HEK293T (cell line): Measurements from ENCODE around the gene FKBP15.

Source experiments
- CTCF ChIA-PET: fragments of 350-600 bp; formaldehyde crosslinking; extraction: SDS; loops from one replicate; lab custom pipeline; 2021; ENCODE audit warnings: antibody characterized with exemption, inconsistent platforms; lab: Yijun Ruan, JAX
- POLR2A ChIA-PET: fragments of 350-600 bp; formaldehyde crosslinking; extraction: SDS; loops from one replicate; lab custom pipeline; 2020; ENCODE audit warnings: antibody characterized with exemption, inconsistent platforms; lab: Yijun Ruan, JAX
- DNase-seq: peaks from one replicate; pipeline ENCODE4 v3.0.0; 2012; ENCODE audit warnings: mixed read lengths; ENCODE audit errors: extremely low spot score
- ARNT ChIP-seq: fragments of 450-650 bp; IDR thresholded peaks from 2 replicates; pipeline ENCODE4 v1.6.1; 2017; ENCODE audit warnings: mild to moderate bottlenecking
- BHLHE40 ChIP-seq: fragments of 450-650 bp; IDR thresholded peaks from 2 replicates; pipeline ENCODE4 v1.6.1; 2016; ENCODE audit warnings: mild to moderate bottlenecking, moderate library complexity, borderline replicate concordance
- CTBP1 ChIP-seq: fragments of 450-650 bp; IDR thresholded peaks from 2 replicates; pipeline ENCODE4 v1.6.1; 2016; ENCODE audit warnings: borderline replicate concordance
- ELF4 ChIP-seq: fragments of 450-650 bp; IDR thresholded peaks from 2 replicates; pipeline ENCODE4 v1.6.1; 2017; ENCODE audit warnings: antibody characterized with exemption
- FOXA1 ChIP-seq: fragments of 450-650 bp; IDR thresholded peaks from 2 replicates; pipeline ENCODE4 v1.6.1; 2016; ENCODE audit warnings: mild to moderate bottlenecking
- FOXK2 ChIP-seq: fragments of 450-650 bp; IDR thresholded peaks from 2 replicates; pipeline ENCODE4 v1.6.1; 2016; ENCODE audit warnings: mild to moderate bottlenecking
- FOXM1 ChIP-seq: fragments of 450-650 bp; IDR thresholded peaks from 2 replicates; pipeline ENCODE4 v1.6.1; 2017; ENCODE audit warnings: mild to moderate bottlenecking, borderline replicate concordance
- HDGF ChIP-seq: fragments of 450-650 bp; IDR thresholded peaks from 2 replicates; pipeline ENCODE4 v1.6.1; 2017; ENCODE audit warnings: antibody characterized with exemption, borderline replicate concordance
- L3MBTL2 ChIP-seq: fragments of 450-650 bp; conservative IDR thresholded peaks from 2 replicates; pipeline ENCODE4 v1.6.1; 2016; ENCODE audit warnings: mild to moderate bottlenecking
- LEF1 ChIP-seq: fragments of 450-650 bp; IDR thresholded peaks from 2 replicates; pipeline ENCODE4 v1.6.1; 2017; ENCODE audit warnings: mild to moderate bottlenecking, borderline replicate concordance
- NFRKB ChIP-seq: fragments of 450-650 bp; IDR thresholded peaks from 2 replicates; pipeline ENCODE4 v1.6.1; 2016; ENCODE audit warnings: mild to moderate bottlenecking, moderate library complexity
- SP1 ChIP-seq: fragments of 450-650 bp; IDR thresholded peaks from 2 replicates; pipeline ENCODE4 v1.6.1; 2017
- SUZ12 ChIP-seq: fragments of 450-650 bp; IDR thresholded peaks from 2 replicates; pipeline ENCODE4 v1.6.1; 2016; ENCODE audit warnings: mild to moderate bottlenecking
- TARDBP ChIP-seq: fragments of 450-650 bp; IDR thresholded peaks from 2 replicates; pipeline ENCODE4 v1.6.1; 2016
- ZNF384 ChIP-seq: fragments of 450-650 bp; IDR thresholded peaks from 2 replicates; pipeline ENCODE4 v1.6.1; 2016
- TF ChIP-seq, protein P1 (sequence below): fragments of 450-650 bp; IDR thresholded peaks from 2 replicates; pipeline ENCODE4 v1.6.1; 2016

The FKBP15 gene

GRCh38 chr9:113219186-113219936 lies 1.7 kb downstream of the FKBP15 start:
- CTCF ChIA-PET = no interaction called here
- POLR2A ChIA-PET = interaction anchor here (2.7 kb wide), 1 partner anchor 69 kb away, joined by 18 read pairs; the partner anchor contains the start of gene SLC31A2
- DNase-seq = no peak

GRCh38 chr9:113216406-113216805 lies 4.7 kb downstream of the FKBP15 start:
- POLR2A ChIA-PET = no interaction called here
- CTCF ChIA-PET = no interaction called here
- TF ChIP-seq CTBP1 = no peak
- no peak for TF ChIP-seq LEF1
- TF ChIP-seq NFRKB = no peak
- no peak for TF ChIP-seq FOXK2
- TF ChIP-seq BHLHE40 = no peak
- TF ChIP-seq SUZ12 = no peak

More at GRCh38 chr9:113219186-113219936, 1.7 kb downstream of the FKBP15 start:
- TF ChIP-seq NFRKB = no peak
- TF ChIP-seq CTBP1 = no peak
- TF ChIP-seq BHLHE40 = no peak
- TF ChIP-seq SUZ12 = no peak
- no peak for TF ChIP-seq ARNT
- TF ChIP-seq FOXM1 = no peak
- TF ChIP-seq SP1 = no peak

GRCh38 chr9:113215132-113215531 lies 5.9 kb downstream of the FKBP15 start:
- ChIA-PET POLR2A (no interaction called here), CTCF (no interaction called here)
- TF ChIP-seq CTBP1 (no peak), HDGF (no peak), SUZ12 (no peak), ELF4 (no peak), FOXK2 (no peak), SP1 (no peak), TARDBP (no peak), FOXM1 (no peak), LEF1 (no peak), FOXA1 (no peak), ARNT (no peak)
- TF ChIP-seq, protein P1, sequence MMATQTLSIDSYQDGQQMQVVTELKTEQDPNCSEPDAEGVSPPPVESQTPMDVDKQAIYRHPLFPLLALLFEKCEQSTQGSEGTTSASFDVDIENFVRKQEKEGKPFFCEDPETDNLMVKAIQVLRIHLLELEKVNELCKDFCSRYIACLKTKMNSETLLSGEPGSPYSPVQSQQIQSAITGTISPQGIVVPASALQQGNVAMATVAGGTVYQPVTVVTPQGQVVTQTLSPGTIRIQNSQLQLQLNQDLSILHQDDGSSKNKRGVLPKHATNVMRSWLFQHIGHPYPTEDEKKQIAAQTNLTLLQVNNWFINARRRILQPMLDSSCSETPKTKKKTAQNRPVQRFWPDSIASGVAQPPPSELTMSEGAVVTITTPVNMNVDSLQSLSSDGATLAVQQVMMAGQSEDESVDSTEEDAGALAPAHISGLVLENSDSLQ = no peak
- no peak for DNase-seq

More at GRCh38 chr9:113216406-113216805, 4.7 kb downstream of the FKBP15 start:
- no peak for DNase-seq

GRCh38 chr9:113210815-113211214 lies 10.3 kb downstream of the FKBP15 start:
- no peak for DNase-seq
- TF ChIP-seq TARDBP (no peak), NFRKB (no peak), L3MBTL2 (no peak), FOXK2 (no peak), CTBP1 (no peak), ELF4 (no peak), ZNF384 (no peak), FOXA1 (no peak), ARNT (no peak), LEF1 (no peak), FOXM1 (no peak)
- TF ChIP-seq, protein P1 = no peak
- ChIA-PET CTCF (no interaction called here), POLR2A (no interaction called here)

DNA sequence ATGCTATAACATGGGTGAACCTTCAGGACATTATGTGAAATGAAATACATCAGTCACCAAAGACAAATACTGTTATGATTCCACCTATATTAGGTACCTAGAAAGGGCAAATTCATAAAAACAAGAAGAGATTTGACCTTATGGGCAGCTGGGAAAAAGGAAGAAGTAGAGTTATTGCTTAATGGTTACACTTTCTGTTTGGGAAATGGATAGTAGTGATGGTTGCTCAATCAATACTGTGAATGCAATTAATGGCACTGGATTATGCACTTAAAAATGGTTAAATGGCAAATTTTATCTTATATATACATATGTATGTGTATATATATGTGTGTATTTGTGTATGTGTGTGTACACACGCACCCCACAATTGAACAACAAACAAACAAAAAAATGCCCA lies 15.2 kb downstream of the FKBP15 start:
- CTCF ChIA-PET = no interaction called here
- no peak for DNase-seq
- POLR2A ChIA-PET = no interaction called here
- no peak for TF ChIP-seq ELF4
- TF ChIP-seq FOXK2 = no peak
- no peak for TF ChIP-seq HDGF
- no peak for TF ChIP-seq FOXA1
- TF ChIP-seq LEF1 = no peak
- TF ChIP-seq, protein P1 = no peak
- no peak for TF ChIP-seq SP1
- TF ChIP-seq L3MBTL2 = no peak

- ChIA-PET POLR2A (no interaction called here), CTCF (no interaction called here)
- DNase-seq = no peak
- TF ChIP-seq ARNT (no peak), HDGF (no peak), SUZ12 (no peak), ELF4 (no peak), L3MBTL2 (no peak), TARDBP (no peak), FOXM1 (no peak), FOXA1 (no peak), NFRKB (no peak)
- TF ChIP-seq, protein P1 = no peak
Measured at GRCh38 chr9:113205432-113205831, 15.6 kb downstream of the FKBP15 start.
